DLD1 (cell line): ENCODE measurements around the gene CNOT10.
"Not testable (repeated sequence)": the region's sequence is repeated elsewhere in the genome, so short reads cannot be mapped to it uniquely, and the experiment has no call there.

Experiments
- in situ Hi-C: cut with HindIII; loops from 2 replicates; pipeline ENCODE4 v1.10.0; 2017; ENCODE audit warnings: low sequenced_read_pairs

The CNOT10 gene

DNA sequence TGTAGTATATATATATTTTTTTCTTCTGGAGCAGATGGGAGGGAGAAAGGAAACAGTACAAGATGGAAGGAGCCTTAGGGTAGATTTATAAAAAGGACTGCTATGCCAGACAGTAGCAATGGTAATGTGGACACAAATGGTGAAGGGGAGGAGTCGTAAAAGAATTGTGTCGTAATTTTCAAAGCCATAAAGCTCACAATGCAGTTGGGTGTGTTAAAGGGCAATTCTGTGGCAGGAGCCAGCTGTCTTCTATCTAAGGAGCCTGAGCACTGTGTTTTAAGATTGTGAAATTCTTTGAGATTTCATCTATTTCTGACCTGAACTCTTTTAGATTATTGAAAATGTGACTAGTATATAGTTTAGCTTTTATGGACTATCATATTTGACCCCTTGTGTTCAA lies 58.9 kb downstream of the CNOT10 start:
- in situ Hi-C loops: no loop called here

- in situ Hi-C loops: no loop called here
Observed at GRCh38 chr3:32751377-32751776, 66.4 kb downstream of the CNOT10 start.

DNA sequence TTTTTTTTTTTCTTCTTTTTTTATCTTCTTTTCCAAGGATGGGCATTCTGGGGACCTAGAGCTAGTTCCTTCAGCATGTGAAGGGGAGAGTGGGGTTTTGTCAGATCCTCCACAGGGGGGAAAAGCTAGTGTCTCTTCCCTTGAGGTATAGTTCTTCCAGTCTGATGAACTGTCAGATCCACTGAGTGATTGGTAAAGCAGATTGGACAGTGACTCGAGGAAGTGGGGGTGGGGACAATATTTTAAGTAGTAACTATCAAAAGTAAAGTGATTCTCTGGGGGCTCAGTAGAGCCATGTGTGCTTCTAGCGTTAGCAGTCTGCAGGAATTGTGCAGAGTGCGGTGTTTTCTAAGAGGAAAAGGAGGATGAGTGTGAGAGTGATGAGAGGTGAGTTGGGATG lies 70.8 kb downstream of the CNOT10 start:
- in situ Hi-C loops: no loop called here

DNA sequence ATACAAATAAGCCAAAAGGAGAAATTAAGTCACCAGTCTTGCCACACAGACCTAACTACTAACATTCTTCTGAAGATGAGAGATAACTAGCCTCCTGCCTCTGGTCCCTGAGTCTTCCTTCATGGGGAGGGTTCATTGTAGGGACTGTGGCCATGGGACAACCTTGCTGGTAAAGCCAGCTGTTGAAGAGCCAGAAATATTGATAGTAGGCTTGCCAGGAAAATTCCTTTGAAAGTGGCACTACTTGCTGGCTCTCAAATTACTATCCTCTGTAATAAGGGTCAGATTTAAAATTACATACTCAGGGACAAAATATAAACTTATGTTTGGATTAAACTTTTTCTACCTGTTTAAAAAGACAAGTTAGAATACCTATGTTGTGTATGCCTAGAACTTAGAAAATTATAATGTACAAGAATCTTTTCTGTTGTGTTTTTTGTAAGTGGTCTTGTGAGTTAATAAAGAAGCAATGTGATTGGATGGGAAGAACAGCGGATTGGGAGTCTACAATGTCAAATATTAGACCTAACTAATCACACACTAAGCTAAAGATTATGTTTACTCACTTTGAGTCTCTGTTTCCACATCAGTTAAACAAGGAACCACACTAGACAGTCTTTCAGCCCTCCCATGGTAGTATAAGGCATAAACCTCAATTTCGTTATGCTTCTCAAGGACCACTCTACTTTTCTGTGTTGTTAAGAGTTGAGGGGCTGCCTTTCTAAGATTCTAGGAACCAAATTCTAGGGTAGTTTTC lies 72.8 kb downstream of the CNOT10 start:
- in situ Hi-C loops: no loop called here

DNA sequence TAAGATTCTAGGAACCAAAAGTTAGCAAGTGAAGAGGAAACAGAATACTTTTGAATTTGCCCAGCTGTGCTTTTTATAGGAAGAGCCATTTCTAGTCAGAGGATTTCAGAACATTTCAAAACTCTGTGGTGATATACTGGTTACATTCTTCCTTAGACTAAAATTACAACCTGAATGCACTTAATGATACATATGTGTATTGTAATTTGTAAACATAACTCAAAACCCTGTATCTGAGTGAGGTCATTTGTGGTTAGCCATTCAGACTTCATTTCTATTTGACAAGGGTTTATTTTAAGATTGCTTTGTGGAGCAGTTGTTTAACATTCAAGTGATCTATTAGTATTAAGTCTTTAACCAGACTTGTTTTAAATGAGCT lies 73.4 kb downstream of the CNOT10 start:
- in situ Hi-C loops: no loop called here

- in situ Hi-C loops: no loop called here
Observed at GRCh38 chr3:32759342-32759741, 74.4 kb downstream of the CNOT10 start.

DNA sequence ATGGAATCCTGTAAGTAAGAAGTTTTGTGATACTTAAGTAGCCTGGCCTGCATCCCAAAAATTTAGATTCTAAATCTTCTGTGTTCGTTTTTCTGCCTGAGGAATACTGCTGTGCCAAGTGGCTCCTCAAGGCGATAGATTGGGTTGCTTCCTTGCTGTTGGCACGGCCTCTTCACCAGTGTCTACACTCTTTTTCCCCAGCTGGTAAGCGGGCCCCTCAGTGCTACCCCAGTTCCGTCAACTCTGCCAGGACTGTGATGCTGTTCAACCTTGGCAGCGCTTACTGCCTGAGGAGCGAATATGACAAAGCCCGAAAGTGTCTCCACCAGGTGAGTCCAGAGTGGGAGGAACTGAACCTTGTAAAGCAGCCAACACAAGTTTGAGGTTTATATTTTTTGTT lies 79.5 kb downstream of the CNOT10 start:
- in situ Hi-C loops: no loop called here

- in situ Hi-C loops: no loop called here
Observed at GRCh38 chr3:32778389-32778788, 93.4 kb downstream of the CNOT10 start.

DNA sequence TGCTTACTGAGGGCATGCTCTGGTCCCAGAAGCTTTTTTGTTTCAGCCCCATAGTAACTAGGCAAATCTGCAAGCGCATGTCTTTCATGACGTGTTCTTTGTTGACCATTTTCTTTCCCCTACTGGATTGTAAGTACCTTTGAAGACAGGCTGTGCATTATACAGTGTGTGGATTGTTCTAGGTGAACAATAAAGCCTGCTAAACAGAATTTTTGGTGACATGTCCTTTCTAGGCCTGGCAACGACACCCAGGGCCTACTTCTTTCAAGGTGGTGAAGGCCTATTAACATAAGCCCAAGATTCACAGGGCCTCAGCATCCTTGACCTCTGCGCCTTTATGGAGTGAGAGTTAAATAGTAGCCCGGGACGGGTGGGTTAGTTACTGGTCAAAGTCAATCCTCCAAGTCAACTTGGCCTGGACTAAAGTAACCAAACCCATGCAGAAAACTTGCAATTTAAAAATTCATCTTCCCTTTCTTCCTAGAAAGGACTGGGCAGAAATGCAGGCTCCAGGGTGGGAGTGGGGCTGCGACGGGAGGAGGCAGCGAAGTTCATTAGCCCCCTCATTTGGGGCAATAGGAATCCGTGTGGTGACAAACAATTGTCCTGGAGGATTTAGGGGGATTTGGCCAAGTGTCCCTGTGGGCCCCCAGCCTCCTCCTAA lies 95.2 kb downstream of the CNOT10 start:
- in situ Hi-C loops: no loop called here

GRCh38 chr3:32780735-32781210 lies 95.8 kb downstream of the CNOT10 start:
- in situ Hi-C loops: no loop called here

DNA sequence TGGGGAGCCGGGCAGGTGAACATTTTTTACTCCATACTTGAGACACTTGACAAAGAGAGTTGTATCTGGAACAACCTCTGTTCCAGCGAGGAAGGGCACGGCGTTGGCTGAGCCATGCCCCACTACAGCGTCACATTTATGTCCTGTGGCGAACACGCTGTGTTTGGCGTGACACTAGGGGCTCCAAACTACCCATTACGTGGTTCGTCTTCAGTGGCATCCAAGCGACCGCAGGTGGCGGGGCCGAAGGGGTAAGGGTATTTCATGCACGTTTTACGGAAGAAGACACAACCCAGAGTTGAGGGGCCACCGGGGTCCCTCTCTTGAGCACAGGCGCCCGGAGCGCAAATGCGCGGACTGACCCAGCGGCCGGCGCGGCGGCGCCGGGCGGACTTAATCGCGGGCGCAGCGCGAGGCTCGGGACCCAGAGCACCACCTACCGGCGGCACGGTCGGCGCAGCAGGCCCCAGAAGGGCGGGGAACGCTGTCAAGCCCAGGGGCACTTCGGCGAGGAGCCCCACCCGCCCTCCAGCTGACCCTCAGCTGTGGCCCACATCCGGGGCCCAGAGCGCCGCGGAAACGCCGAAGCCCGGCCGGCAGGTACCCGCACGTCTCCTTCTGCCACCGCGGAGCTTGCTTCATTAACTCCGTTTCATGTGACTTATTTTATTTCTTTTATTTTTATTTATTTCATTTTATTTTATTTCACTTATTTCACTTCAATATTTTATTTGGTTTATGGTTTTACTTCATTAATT lies 96.4 kb downstream of the CNOT10 start:
- in situ Hi-C loops: no loop called here

DNA sequence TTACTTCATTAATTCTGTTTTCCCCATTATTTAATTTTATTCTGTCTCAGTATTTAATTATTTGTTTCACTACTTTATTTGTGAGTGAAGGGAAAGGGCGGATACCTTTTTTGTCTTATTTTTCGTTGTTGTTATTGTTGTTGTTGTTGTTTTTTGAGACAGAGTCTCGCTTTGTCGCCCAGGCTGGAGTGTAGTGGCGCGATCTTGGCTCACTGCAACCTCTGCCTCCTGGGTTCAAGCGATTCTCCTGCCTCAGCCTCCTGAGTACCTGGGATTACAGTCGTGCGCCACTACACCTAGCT lies 96.9 kb downstream of the CNOT10 start:
- in situ Hi-C loops: not testable (repeated sequence)

GRCh38 chr3:32782407-32782806 lies 97.4 kb downstream of the CNOT10 start:
- in situ Hi-C loops: no loop called here

GRCh38 chr3:32791833-32792232 lies 106.8 kb downstream of the CNOT10 start:
- in situ Hi-C loops: no loop called here

DNA sequence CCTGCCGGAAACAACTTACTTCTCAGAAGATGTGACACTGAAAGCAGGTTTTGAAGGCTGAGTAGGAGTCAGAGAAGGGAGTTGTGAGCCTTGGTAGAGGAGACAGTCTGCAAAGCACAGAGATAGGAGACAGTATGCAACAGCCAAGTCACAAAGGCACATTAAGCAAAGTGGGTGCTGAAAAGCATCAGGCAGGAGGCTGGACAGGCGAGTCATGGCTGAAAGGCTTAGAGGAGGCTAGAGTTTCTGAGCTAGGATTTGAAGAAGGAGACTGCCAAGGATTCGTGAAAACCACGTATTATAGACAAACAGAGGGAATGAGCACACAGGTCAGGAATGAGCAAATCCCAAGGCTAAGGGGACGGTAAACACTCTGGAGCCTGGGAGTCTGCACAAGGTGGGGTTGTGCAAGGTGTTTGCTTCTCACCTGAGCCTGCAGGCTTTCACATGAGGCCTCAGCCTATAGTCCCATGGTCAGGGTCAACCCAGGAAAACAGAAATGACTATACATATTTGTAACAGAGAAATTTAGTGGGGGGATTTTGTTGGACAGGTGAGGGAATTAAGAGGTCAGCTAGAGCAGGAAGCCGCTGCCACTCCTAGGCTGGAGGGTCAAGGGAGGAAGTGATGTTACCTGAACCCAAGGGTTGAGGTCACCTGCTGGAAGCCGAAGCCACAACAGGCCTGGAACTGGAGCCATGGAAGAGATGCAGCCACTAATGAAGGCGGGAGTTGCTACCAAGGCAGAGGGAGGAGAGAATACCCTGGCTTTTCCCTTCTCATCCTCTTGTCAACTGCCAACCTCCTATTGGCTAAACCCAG lies 109.7 kb downstream of the CNOT10 start:
- in situ Hi-C loops: no loop called here

- in situ Hi-C loops: not testable (repeated sequence)
Observed at GRCh38 chr3:32796384-32796950, 111.5 kb downstream of the CNOT10 start.

DNA sequence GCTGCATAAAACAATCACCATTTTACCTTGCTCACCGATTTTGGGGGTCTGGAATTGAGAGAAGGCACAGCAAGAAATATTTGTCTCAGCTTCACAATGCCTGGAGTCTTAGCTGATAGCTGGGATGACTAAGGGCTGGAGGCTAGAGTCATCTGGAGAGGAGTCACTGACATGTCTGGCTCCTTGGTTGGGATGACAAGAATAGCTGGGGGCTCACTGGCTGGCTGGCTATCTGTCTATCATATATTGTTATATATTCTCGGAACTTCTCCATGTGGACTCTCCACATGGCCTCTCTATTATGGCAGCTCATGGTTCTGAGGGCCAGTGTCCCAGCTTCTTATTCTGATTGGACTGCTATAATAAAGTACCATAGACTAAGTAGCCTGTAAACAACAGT lies 112.8 kb downstream of the CNOT10 start:
- in situ Hi-C loops: no loop called here

GRCh38 chr3:32801440-32801839 lies 116.5 kb downstream of the CNOT10 start:
- in situ Hi-C loops: not testable (repeated sequence)

- in situ Hi-C loops: no loop called here
Observed at GRCh38 chr3:32813180-32813579, 128.2 kb downstream of the CNOT10 start.

DNA sequence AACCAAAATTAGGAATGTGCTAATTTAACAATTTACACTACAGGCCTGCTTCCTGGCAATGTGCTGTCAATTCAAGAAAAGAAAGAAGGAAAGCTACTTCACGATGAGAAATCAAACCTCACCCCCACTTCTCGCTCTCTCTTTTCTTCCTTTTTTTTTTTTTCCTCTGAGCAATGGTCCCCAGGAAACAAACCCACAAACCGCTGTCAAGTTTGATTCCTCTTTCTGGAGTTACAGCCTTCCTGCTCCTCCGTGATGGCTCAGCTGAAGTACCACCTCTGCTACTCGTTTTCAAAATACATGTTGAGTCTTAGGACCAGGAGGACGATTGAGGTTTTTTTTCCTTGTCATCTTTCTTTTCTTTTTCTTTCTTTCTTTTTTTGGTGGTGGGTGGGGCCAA lies 129.4 kb downstream of the CNOT10 start:
- in situ Hi-C loops: no loop called here
